Activated effector memory CD4-positive, alpha-beta T cell treated with Interleukin-2 at 50 U/mL for 16 hours (primary cell): Measurements from ENCODE around the gene RBM4B.
"Not testable (repeated sequence)": the region's sequence is repeated elsewhere in the genome, so short reads cannot be mapped to it uniquely, and the experiment has no call there.

Experiments used
- DNase-seq: peaks from one replicate; pipeline ENCODE4 v3.0.0-alpha.2; 2020

The RBM4B gene

DNA sequence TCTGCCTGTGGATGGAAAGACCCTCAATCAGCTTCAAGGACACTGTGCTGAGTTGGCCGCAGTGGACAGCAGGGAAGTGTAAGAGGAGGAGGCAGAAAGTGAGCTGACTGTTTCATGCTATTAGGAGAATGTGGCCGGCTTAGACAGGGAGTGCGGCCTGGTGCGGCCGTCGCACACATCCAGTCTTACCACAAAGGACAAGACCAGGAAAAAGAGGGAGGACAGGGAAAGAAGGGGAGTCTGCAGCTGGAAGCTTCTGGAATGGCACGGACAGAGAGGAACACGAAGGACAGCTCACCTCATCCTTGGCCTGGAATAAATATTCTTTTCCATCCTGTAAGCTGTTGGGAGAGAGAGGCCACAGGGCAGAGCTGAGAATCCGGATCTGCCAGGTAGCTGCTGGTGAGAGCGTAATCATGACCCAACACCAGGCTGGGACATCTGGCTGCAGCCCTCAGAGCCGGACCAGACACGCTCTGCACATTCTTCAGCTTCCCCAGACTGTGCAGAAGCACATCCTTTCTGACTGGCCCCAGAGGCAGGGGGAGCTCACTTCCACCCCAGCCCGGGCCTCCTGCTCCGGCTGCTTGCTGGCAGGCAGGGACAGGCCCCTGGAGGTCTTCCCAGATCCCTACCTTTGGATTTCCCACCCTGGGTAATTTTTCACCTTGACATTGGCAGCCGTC, 8.6 kb upstream of the RBM4B start:
- no peak for DNase-seq

DNA sequence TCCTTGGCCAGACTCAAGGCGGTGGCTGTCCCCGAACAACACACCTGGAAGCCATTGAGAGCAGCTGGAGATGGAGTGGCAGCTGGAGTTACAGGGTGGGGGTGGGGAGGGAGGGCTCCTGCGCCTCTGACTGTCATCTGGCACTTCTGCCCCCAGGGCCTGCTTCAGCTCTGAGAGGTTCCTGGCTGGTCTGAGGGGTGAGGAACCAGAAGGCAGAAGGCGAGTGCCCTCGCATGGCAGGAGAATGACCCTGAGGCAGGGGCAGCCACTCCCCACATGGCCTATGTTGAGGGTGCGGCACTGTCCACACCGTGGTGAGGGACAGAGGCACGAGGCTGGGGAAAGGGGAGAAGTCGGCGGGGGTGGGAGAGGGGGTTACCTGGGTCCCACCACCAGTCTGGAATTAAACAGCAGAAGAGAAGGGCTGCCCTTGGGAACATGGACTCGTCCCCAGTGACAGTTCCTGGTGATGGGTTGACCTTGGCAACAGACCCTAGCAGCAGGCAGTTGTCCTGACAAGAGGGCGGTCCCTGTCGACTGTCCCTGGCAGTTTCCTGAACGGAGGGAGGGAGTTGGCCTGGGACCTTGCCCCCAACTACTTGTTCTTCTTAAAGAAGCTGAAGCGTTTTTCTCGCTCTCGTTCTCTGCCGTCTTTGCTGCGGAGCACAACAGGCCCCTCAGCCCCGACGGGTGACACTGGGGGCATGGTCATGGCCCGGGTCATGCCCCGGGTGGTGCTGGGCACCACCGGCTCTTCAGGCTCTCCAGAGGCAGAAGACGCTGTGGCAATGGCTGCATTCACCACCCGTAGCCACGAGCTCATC, 7.8 kb upstream of the RBM4B start:
- no peak for DNase-seq

DNA sequence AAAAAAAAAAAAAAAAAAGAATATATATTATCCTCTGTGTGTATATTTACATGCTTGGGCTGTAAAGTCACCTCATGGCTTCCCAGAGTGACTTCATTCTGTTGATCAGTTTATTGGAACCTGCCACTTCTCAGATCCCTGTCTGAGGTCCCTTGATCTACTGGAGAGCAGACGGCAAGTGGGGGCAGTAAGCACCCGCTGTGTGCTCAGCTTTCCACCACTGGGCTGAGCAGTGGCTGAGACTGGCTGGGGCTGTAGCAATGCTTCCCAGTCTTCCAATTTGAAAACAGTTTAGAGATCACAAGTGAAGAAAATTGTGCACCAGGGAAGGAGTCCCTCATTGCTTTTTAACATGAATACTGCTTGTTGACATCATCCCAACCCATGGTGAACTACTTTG, 6.9 kb upstream of the RBM4B start:
- no peak for DNase-seq

DNA sequence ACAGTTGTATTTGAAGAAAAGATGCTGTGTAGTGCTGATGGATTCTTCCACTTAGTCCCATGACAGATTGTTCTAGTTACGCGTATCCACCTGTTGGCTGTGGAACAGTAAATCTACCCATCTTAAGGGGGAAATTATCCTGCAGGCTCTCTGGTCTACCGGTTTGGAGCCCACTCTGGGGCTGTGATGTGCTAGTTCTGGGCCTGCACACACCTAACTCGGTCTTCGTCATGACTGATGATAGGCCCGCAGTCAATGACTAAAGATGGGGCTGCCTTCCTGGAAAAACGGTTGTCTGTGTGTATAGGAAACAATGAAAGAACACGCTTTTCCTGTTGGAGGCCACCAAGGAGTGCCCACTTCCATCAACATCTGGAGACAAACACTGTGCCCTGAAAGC, 6.2 kb upstream of the RBM4B start:
- no peak for DNase-seq

DNA sequence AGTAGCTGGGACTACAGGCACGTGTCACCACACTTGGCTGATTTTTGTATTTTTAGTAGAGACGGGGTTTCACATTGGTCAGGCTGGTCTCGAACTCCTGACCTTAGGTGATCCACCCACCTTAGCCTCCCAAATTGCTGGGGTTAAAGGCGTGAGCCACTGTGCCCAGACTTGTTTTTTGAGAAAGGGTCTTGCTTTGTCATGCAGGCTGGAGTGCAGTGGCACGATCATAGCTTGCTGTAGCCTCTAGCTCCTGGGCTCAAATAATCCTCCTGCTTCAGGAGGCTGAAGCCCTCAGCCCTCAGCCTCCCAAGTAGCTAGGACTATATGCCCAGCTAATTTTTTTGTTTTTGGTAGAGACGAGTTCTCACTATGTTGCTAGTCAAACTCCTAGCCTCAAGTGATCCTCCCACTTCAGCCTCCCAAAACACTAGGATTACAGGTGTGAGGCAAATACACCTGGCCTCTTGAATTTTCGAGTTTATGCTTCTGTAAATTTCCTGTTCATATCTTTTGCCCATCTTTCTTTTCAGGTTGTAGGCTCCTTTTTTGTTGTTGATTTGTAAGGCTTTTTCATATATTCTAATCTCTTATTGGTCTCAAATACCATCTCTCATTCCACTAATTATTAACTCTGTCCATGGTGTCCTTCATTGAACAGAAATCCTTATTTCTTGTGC, 3.4 kb upstream of the RBM4B start:
- DNase-seq = no peak

DNA sequence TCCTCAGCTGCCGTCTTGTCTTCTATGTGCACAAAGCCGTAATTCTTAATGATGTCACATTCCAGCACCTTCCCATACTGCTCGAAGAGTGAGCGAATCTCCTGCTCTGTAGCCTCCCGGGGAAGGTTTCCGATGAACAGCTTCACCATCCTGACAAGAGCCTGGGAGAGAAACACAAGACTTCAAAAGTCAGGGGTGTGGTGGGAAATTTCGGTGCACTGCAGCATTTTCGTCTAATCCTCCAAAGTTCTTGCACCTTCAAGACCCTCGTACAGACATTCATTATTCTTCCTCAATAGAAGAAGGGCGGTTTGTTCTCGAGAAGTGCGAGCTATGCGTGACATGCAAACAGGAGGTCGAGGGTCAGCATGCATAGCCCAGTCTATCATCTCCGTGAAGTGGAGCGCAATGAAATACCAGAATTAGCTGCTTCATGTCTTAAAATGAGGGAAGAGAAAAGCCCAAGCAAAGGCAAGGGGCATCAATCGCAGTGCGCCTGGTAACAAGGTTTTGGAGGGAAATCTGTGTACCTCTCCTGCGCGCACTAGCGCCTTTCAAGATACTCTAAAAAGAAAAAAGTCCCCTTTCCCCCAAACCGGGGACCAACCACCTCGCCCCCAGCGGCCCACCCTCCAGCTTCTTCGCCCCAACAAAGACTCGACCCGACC, 622 bp downstream of the RBM4B start:
- DNase-seq = no peak

DNA sequence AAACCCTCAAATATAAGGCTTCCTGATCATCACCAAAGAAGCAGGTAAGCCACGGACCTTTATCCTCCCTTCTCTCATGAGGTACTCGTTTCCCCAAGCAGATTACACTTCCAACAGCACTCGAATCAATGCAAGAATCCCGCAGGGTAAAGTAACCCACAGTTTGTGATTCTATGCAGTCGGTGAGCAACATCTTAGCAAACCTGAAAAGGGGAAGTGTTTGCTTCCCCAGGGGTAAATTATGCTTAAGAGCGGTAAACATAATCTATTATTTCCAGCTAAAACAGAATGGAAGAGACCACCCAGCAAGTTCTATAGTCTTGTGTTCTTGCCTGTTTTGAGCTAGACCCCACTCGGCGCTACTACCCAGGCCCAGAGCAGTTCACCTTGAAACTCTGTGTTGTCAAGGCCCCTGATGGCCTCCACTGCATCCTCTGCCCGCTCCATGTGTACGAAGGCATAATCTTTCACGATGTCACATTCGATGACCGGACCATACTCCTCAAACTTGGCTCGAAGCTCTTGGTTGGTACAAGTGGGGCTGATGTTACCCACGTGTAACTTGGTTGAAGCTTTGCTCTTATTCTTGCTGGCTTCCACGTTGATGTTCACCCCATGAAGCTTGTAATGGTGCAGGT, 1.3 kb downstream of the RBM4B start:
- no peak for DNase-seq

DNA sequence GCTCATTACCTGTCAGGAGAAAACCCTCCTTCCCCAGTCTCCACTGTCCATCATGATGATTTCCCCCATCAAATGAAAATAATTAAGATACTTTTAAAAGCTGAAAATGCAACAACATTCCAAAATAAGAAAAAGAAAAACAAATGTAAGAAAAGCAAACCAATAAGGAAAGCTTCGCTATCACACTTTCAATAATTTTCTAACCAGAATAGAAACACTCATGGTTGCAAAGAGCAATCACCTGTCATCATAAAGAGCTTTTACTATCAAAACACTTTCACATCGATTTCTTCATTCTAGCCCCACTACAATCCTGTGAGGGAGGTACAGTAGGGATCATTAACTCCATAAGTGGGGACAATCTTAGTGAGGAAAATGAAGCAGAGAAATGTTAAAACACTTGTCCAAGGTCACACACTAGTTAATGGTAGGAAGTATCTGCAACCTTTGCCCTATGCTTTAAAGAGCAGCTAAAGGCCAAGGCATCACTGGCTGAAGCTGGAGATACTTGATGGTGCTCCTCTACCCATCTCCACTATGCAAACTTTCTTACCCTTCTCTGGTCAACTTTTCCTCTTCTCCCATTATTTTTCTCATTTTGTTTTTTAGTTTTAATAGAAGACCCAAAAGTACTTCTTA, 2.6 kb downstream of the RBM4B start:
- no peak for DNase-seq

DNA sequence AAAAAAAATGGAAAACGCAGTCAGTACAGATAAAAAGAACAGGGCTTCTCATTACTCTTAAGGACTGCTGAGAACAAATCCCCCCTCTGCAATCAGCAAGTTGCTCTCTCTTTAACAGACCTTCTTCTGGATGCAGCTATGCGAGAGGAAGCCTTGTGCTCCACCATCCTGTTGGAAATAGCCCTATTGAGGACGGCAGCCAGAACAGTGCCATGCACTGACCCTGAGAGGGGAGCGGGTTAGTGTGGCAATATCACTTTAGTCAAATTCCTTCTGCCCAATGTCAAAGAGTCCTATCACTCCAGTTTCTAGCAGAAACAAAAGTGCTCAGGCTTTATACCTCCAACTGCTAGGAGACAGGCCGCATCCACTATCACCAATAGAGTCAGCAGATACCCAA, 6.9 kb downstream of the RBM4B start:
- no peak for DNase-seq

DNA sequence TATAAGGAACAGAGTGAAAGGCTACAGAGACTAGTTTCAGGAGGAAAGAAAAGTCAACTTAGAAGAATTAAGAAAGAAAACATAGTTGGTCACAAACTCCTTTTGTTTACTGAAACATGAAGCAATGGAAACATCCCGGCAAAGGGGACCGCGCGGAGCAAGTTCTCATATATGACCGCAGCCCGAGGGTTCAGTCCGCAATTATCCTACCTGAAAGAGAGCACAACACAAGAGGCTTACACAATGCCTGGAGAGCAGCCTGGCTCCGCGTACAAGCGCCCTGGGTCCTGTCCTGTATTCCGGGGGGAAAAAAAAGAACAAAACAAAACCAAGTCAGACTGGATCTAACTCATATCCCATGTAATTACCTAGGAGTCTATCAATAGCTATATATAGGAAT, 12.3 kb downstream of the RBM4B start:
- DNase-seq = no peak

DNA sequence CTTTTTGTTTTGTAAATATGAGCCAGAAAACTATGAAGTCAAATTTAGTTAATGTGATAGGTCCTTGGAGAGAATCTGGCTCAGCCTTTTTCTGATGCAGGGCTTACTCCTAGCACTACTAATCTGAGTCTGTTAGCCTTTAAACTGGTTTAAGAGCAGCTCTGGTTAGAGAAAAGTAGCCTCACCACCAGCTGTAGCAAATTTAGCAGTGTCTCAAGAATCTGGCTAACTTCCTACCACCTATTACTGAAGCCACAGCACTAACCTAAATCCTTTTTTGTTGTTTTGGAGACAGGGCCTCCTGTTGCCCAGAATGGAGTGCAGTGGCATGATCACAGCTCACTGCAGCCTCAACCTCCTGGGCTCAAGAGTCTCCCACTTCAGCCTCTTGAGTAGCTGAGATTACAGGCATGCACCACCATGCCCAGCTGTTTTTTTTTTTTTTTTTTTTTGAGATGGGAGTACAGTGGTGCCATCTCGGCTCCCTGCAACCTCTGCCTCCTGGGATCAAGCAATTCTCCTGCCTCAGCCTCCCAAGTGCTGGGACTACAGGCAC, 13.9 kb downstream of the RBM4B start:
- no peak for DNase-seq

DNA sequence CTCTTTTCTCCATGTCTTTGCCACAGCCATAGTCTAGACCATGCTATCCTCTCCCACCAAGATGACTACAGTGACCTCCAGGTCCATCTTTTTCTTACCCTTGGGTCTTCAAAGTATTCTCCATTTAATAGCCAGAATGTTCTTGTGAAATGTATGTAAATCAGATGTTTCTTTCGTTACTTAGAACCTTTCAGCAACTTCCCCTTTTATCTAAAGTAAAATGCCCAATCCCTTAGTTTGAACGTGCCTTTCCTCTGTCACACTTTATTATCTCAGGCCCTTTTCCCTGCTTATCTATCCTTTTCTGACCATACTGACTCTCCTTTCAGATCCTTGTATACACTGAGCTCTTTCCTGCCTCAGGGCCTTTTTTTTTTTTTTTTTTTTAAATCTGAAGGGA, 17.9 kb downstream of the RBM4B start:
- no peak for DNase-seq

DNA sequence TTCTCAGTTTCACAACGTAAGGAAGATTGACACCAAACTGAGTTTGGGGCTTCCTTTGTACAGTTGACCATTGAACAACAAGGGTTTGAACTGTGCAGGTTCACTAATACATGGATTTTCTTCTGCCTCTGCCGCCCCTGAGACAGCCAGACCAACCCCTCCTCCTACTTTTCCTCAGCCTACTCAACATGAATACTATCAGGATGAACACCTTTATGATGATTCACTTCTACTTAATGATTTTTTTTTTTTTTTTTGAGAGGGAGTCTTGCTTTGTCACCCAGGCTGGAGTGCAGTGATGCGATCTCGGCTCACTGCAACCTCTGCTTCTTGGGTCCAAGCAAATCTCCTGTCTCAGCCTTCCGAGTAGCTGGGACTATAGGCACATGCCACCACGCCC, 24.6 kb downstream of the RBM4B start:
- DNase-seq = no peak

DNA sequence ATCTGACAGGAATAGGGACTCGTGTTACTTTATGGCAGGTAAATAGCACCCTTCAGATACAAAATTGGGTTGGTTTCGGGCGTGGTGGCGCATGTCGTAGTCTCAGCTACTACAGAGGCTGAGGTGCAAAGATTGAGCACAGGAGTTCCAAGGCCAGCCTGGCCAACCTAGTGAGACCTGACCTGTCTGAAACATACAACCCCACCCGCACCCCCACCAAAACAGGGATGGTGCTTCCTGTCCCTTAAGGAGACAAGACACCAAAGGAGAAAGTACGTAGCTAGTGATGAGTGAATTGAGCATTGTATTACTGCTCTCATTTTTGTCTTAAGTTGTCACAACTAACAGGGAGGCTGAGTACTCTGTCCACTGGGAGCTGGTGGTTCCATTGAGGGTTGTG, 25.0 kb downstream of the RBM4B start:
- DNase-seq = no peak

DNA sequence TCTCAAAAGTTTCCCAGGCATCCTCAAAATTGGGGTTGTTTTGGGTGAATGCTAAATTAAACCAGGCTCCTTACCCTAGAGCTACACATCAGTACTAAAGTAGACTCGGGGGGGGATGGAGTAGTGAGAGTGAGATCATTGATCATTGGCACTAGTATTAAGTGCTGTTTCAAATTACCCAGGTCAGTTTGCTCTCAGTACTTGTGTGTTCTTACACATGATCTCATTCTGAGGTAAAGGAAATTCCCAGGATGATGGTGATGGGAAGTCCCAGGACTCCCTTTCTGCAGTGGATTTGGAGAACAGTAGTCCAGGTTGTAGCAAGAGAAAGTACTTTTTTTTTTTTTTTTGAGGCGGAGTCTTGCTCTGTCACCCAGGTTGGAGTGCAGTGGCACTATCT, 26.7 kb downstream of the RBM4B start:
- no peak for DNase-seq

DNA sequence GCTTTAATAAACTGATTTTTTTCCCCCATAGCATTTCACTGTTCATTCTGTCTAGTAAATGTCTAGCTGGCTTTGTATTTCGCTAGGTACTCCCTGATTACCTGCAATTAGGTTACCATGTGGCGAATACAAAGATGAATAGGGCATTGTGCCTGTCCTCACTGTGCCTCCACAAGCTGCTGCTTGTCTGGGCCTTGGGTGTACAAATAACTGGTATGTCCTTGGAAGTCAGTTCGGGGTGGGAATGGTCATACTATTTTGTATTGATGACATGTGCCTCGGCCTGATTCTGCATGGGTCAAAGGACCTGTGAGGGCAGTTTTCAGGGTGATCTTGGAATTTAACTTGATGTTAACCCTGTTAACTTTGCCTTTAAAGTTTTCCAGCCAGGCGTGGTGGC, 27.8 kb downstream of the RBM4B start:
- no peak for DNase-seq

DNA sequence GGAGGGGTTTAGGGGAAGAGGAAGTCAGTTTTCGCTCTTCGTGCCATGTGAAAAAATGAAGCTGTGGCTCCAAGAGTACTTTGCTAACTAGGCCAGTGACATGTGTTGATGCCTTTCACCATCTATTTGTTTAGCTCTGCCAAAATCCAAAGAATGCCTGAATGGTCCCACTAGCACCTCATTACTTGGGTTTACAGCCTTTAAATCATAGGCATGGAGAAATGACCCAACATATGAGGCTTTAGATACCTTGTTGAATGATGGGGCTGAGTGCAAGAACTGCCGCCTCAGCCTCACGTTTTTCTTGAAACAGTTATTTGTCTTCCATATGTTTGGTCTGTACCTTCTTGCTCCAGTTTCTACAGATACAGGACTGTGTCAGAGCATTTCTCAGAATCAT, 30.9 kb downstream of the RBM4B start:
- DNase-seq = no peak

DNA sequence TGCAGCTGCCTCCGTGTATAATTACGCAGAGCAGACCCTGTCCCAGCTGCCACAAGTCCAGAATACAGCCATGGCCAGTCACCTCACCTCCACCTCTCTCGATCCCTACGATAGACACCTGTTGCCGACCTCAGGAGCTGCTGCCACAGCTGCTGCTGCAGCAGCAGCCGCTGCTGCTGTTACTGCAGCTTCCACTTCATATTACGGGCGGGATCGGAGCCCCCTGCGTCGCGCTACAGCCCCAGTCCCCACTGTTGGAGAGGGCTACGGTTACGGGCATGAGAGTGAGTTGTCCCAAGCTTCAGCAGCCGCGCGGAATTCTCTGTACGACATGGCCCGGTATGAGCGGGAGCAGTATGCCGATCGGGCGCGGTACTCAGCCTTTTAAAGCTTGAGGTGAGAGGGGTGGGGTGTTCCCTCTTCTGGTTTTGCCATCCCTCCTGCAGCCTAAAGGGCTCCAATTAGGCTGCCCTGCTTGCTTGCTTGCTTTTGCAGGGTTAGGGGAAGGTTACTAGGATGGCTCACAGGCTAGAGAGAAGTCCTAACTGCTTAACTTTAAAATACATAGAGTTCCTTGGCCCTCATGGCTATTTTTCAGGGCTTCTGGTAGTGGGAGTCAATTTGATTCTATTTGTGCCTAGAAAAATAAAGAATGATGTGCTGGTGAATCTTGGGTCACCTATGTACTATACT, 33.8 kb downstream of the RBM4B start:
- DNase-seq = no peak

DNA sequence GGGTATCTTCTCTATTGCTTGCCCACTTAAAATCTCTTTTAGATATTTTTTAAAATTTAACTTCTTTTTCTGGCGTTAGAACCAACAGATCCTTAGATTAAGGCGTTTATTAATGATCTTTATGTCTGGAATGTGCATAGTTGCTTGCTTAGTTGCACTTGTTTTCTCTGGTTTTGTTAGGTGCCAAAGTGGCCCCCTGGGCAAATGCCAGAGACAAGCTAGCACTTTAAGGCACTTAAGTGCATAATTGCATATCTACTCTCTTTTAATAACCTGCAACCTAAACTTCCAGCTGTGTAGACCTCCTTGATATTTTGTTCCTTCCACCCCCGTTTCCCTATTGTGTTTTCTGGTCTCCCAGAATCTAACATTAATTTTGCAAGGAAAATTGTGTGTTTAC, 35.9 kb downstream of the RBM4B start:
- no peak for DNase-seq

DNA sequence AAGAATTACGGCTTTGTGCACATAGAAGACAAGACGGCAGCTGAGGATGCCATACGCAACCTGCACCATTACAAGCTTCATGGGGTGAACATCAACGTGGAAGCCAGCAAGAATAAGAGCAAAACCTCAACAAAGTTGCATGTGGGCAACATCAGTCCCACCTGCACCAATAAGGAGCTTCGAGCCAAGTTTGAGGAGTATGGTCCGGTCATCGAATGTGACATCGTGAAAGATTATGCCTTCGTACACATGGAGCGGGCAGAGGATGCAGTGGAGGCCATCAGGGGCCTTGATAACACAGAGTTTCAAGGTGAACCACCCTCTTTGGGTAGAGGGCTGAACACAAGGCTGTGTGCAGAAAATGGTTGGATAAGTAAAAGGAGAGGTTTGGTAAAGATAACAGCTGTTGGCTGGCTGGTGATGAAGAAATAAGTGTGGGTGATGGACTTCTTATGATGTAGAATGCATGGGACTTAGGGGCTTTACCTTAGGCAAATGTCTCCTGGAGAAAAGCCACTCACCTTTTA, 37.8 kb downstream of the RBM4B start:
- DNase-seq = not testable (repeated sequence)

DNA sequence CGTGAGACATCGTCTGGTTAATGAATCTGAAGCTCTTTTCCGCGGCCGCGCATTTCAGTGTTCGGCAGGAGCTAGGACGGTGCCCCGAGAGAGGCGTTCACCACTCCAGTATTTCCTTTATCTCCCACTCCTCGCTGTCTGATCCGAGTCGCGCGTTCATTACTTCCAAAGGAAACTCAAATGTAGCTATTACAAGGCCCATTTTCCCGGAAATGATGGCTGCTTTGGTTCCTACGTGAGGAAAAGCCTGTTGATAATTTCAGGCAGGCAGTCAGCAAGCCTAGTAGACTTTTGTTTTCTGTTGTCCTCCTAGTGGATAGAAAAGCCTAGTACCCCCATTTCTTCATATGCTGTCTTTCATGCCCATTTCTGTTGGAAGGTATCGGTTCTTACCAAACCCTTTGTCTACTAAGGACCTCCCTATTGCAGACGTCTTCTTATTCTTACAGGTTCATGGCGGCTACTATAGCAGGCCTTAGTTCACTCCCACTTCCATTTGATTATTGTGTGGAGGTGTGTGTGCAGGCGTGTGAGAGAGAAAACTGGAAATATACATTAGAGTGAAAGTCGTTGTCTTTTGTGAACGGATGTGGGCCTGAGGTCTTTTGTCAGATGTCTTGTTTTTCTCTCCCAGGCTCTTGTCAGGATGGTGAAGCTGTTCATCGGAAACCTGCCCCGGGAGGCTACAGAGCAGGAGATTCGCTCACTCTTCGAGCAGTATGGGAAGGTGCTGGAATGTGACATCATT, 38.4 kb downstream of the RBM4B start:
- DNase-seq = no peak
